Spinal cord (tissue), 10 donors: Measurements from ENCODE around the gene ZNF575. TPM values are rescaled to one million over a fixed set of nuclear protein-coding genes. Genes with fewer than 3 reads are reported as not detected.
A peak's percentile ranks its signal among the peaks of the same experiment; 100 is the strongest.

Source experiments
- DNase-seq, 6 donors: peaks; one replicate each; pipeline versions ENCODE4 v3.0.0 to v3.0.0-alpha.2; 2013 to 2015; ENCODE audit warnings: low spot score in 6 of 6, low read depth in 4 of 6
- H3K27ac ChIP-seq: one replicate; pipeline ENCODE4 v1.5.1; 2013; ENCODE audit warnings: low read depth, low read length, control low read depth
- H3K27me3 ChIP-seq: one replicate; pipeline ENCODE4 v1.6.1; 2013; ENCODE audit warnings: low read length; ENCODE audit not compliant: control insufficient read depth, insufficient read depth
- H3K36me3 ChIP-seq: one replicate; pipeline ENCODE4 v1.6.1; 2013; ENCODE audit warnings: low read length; ENCODE audit not compliant: control insufficient read depth, insufficient read depth
- H3K4me1 ChIP-seq: one replicate; pipeline ENCODE4 v1.6.1; 2013; ENCODE audit warnings: low read length; ENCODE audit not compliant: control insufficient read depth, insufficient read depth
- H3K4me3 ChIP-seq: one replicate; pipeline ENCODE4 v1.5.1; 2013; ENCODE audit warnings: low read depth, low read length, control low read depth
- H3K9me3 ChIP-seq: one replicate; pipeline ENCODE4 v1.6.1; 2013; ENCODE audit warnings: low read length; ENCODE audit not compliant: control insufficient read depth, insufficient read depth
- WGBS: methylation state at CpG from one replicate; pipeline ENCODE4 v1.1.5; 2013; ENCODE audit warnings: missing lambda C conversion rate; ENCODE audit not compliant: insufficient coverage; 5-methylcytosine and 5-hydroxymethylcytosine counted together
- polyA plus RNA-seq, 2 donors: library from polyadenylated mRNA; unstranded; fragments of 120-200 nt; gene quantifications; one replicate each; pipeline ENCODE4 v1.2.1, GENCODE V29; 2013; ENCODE audit not compliant: insufficient read length in 2 of 2
- total RNA-seq, 2 donors: library from RNA; depleted of rRNA in 1 of 2; stranded (reverse); fragments of 120-200 nt in 1 of 2; fragments of >200 nt in 1 of 2; gene quantifications; one replicate each; pipeline versions ENCODE4 v1.2.3 to v1.2.4, GENCODE V29; 2013 to 2014
- donor health status: healthy.

Gene ZNF575
- total and polyA plus RNA-seq, 4 donors, result 0.40 to 11.2 (median 3.7) TPM

GRCh38 chr19:43496960-43497359 lies 36.0 kb upstream of the ZNF575 start:
- Histone ChIP-seq H3K4me3 (no peak overlapping the region), H3K9me3 (no peaks in the 10 kb centered on the region), H3K27me3 (no peaks in the 10 kb centered on the region), H3K36me3 (peaks cover 28% of the 10 kb centered on the region), H3K4me1 (peaks cover 12% of the 10 kb centered on the region), H3K27ac (no peak overlapping the region)
- 97% methylated on average over 7 of the region's 7 CpGs for WGBS
- DNase-seq, result no peak

GRCh38 chr19:43498233-43498842 lies 34.6 kb upstream of the ZNF575 start:
- peaks cover 4% of the 10 kb centered on the region for H3K27me3 ChIP-seq
- 63% methylated on average over 4 of the region's 5 CpGs for WGBS
- no peaks in the 10 kb centered on the region for H3K9me3 ChIP-seq
- peaks cover 22% of the 10 kb centered on the region for H3K4me1 ChIP-seq
- peak in 1 of 6 donors; percentile 35 for DNase-seq
- H3K4me3 ChIP-seq, result no peak overlapping the region
- no peak overlapping the region for H3K27ac ChIP-seq
- peaks cover 30% of the 10 kb centered on the region for H3K36me3 ChIP-seq

GRCh38 chr19:43499042-43499441 lies 33.9 kb upstream of the ZNF575 start:
- Histone ChIP-seq H3K27ac (no peak overlapping the region), H3K36me3 (peaks cover 30% of the 10 kb centered on the region), H3K4me1 (peaks cover 28% of the 10 kb centered on the region), H3K9me3 (no peaks in the 10 kb centered on the region), H3K4me3 (no peak overlapping the region), H3K27me3 (peaks cover 6% of the 10 kb centered on the region)
- 91% methylated on average over 3 of the region's 3 CpGs for WGBS
- DNase-seq, result no peak

- peaks cover 19% of the 10 kb centered on the region for H3K36me3 ChIP-seq
- H3K27ac ChIP-seq, result no peak overlapping the region
- DNase-seq, result peak in 2 of 6 donors; percentile 41 to 46
- H3K27me3 ChIP-seq, result peaks cover 6% of the 10 kb centered on the region
- H3K4me1 ChIP-seq, result peaks cover 39% of the 10 kb centered on the region
- 29% methylated on average over 25 of the region's 43 CpGs for WGBS
- H3K9me3 ChIP-seq, result no peaks in the 10 kb centered on the region
- peak overlapping the region; percentile 18 for H3K4me3 ChIP-seq
Observed at GRCh38 chr19:43501661-43502418, 31.1 kb upstream of the ZNF575 start.

- no peak for DNase-seq
- no peak overlapping the region for H3K27ac ChIP-seq
- peaks cover 39% of the 10 kb centered on the region for H3K4me1 ChIP-seq
- H3K4me3 ChIP-seq, result no peak overlapping the region
- H3K36me3 ChIP-seq, result peaks cover 17% of the 10 kb centered on the region
- no peaks in the 10 kb centered on the region for H3K9me3 ChIP-seq
- H3K27me3 ChIP-seq, result peaks cover 6% of the 10 kb centered on the region
- WGBS, result 62% methylated on average over 15 of the region's 23 CpGs
Observed at GRCh38 chr19:43502419-43502976, 30.5 kb upstream of the ZNF575 start.

GRCh38 chr19:43503501-43504425 lies 29.2 kb upstream of the ZNF575 start:
- Histone ChIP-seq H3K9me3 (no peaks in the 10 kb centered on the region), H3K4me1 (peaks cover 37% of the 10 kb centered on the region), H3K36me3 (peaks cover 19% of the 10 kb centered on the region), H3K4me3 (peak overlapping the region; percentile 76), H3K27ac (peak overlapping the region; percentile 82), H3K27me3 (peaks cover 6% of the 10 kb centered on the region)
- DNase-seq, result peak; percentile 66 to 97 (median 83)
- WGBS, result 3% methylated on average over 63 of the region's 64 CpGs

- DNase-seq, result no peak
- Histone ChIP-seq H3K9me3 (no peaks in the 10 kb centered on the region), H3K27ac (peak within 1 kb of the TSS; percentile 82), H3K27me3 (peaks cover 6% of the 10 kb centered on the region), H3K4me3 (peak within 1 kb of the TSS; percentile 76), H3K36me3 (peaks cover 19% of the 10 kb centered on the region), H3K4me1 (peaks cover 32% of the 10 kb centered on the region)
- WGBS, result 2% methylated on average over 31 of the region's 42 CpGs
Observed at GRCh38 chr19:43504426-43505185, 28.4 kb upstream of the ZNF575 start, which contains the start of gene PHLDB3. TSS of gene PHLDB3 (minus strand) at chr19:43504746. CDS start at chr19:43504118, 628 bp downstream.

- H3K4me1 ChIP-seq, result peaks cover 32% of the 10 kb centered on the region
- no peaks in the 10 kb centered on the region for H3K9me3 ChIP-seq
- H3K27ac ChIP-seq, result no peak overlapping the region
- peaks cover 6% of the 10 kb centered on the region for H3K27me3 ChIP-seq
- H3K36me3 ChIP-seq, result peaks cover 19% of the 10 kb centered on the region
- no peak for DNase-seq
- no CpG with 5 or more reads among the region's 3 CpGs for WGBS
- no peak overlapping the region for H3K4me3 ChIP-seq
Observed at GRCh38 chr19:43505186-43505456, 27.9 kb upstream of the ZNF575 start.

- H3K27me3 ChIP-seq, result peaks cover 6% of the 10 kb centered on the region
- no peak for DNase-seq
- H3K9me3 ChIP-seq, result no peaks in the 10 kb centered on the region
- no peak overlapping the region for H3K27ac ChIP-seq
- WGBS, result 100% methylated on average over 3 of the region's 5 CpGs
- H3K4me3 ChIP-seq, result no peak overlapping the region
- H3K36me3 ChIP-seq, result peaks cover 19% of the 10 kb centered on the region
- peaks cover 32% of the 10 kb centered on the region for H3K4me1 ChIP-seq
Observed at GRCh38 chr19:43505941-43506340, 27.0 kb upstream of the ZNF575 start.
